ENCODE data around the gene GABRB2.
"Not testable (repeated sequence)": the region's sequence is repeated elsewhere in the genome, so short reads cannot be mapped to it uniquely, and the experiment has no call there.

The GABRB2 gene

DNA sequence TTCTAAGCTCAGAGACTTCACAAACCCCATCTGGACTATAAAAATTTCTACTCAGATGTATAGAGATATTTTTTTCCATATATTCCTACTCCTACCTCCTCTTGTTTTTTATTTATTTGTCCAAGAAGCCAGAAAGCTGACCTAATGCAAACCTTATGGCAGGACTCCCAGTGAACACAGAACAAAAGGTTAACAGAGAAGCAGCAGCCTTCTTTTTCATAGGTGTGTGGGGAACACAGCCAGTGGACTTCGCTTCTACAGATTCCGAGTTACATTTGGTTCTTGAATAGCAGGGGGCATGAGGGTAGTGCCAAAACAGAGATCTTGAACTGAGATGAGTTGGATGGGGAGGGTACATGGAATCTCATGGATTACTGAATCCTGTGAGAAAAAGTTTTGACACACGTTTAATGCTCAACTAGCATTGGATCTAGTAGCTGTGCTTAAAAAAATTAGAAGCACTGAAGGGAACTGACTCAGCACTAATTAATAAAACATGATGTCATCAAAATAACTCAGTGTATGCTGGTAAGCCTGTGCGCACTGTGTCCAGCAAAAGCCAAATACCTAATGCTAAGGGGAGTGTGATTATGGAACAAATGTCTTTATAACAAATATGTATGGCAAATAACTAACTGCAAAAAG lies 240.1 kb downstream of the GABRB2 start:
- no peak for DNase-seq (ENCODE audit: low read depth, low spot score)
- no peaks in the 10 kb centered on the region for H3K9me3 ChIP-seq (ENCODE audit: insufficient read depth, low read length)
- no peaks in the 10 kb centered on the region for H3K36me3 ChIP-seq (ENCODE audit: insufficient read depth, insufficient read length, low read length)
- no peak overlapping the region for H3K9ac ChIP-seq (ENCODE audit: insufficient read length, low read depth)
- H3K27me3 ChIP-seq (ENCODE audit: insufficient read depth, insufficient read length) = no peaks in the 10 kb centered on the region
- H3K4me3 ChIP-seq (ENCODE audit: insufficient read length, low read depth) = no peak overlapping the region
- no peak for TF ChIP-seq YY1 (IDR thresholded peaks at IDR 0.05; ENCODE audit: insufficient read depth, insufficient read length)
- no peak for TF ChIP-seq SUZ12 (IDR thresholded peaks at IDR 0.05; ENCODE audit: extremely low read depth, insufficient read depth, insufficient read length)
- no peak for TF ChIP-seq ZNF274 (IDR thresholded peaks at IDR 0.05; ENCODE audit: low read depth, low read length)
- H3K4me1 ChIP-seq (ENCODE audit: insufficient read depth, insufficient read length) = no peaks in the 10 kb centered on the region

DNA sequence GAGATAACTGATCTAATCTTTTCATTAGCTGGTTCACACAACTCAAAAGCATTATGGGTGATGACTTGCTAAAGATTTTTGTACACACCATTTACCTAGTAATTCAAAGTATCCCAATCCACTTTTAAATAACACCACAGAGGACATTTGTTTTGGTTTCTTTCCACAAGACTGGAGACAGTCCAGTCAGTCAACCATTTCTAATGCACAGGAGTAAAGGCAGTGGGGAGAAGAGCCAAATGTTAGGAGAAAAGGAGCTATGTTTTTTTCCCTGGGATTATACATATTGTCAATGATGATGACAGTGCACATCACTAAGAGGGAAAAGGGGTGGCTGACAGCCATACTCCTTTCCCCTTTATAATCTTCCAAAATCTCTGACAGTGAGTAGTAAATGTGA lies 240.9 kb downstream of the GABRB2 start:
- no peak for DNase-seq (ENCODE audit: low read depth, low spot score)
- Histone ChIP-seq H3K4me1 (ENCODE audit: insufficient read depth, insufficient read length) (no peaks in the 10 kb centered on the region), H3K36me3 (ENCODE audit: insufficient read depth, insufficient read length, low read length) (no peaks in the 10 kb centered on the region), H3K9ac (ENCODE audit: insufficient read length, low read depth) (no peak overlapping the region), H3K9me3 (ENCODE audit: insufficient read depth, low read length) (no peaks in the 10 kb centered on the region), H3K4me3 (ENCODE audit: insufficient read length, low read depth) (no peak overlapping the region), H3K27me3 (ENCODE audit: insufficient read depth, insufficient read length) (no peaks in the 10 kb centered on the region)
- TF ChIP-seq SUZ12 (IDR thresholded peaks at IDR 0.05; ENCODE audit: extremely low read depth, insufficient read depth, insufficient read length) (no peak), ZNF274 (IDR thresholded peaks at IDR 0.05; ENCODE audit: low read depth, low read length) (no peak), YY1 (IDR thresholded peaks at IDR 0.05; ENCODE audit: insufficient read depth, insufficient read length) (no peak)

DNA sequence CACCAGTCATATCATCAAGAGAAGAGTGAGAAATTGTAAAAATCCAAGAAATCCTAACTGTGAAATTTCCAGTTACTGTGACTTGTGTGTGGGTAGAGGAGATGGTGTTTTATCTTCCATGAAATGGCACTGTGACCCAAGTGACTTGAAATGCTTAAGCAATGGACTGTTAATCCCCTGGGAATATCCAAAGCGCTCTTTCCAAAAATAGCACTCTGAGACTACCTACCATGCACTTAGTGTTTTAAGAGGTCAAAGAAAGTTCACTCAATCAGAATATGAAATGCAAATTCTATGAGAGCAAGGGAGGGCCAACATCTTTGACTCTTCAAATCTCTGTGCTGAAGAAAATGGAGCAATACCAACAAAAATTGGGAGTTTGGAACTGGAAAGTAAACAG lies 244.0 kb downstream of the GABRB2 start:
- H3K4me1 ChIP-seq (ENCODE audit: insufficient read depth, insufficient read length) = no peaks in the 10 kb centered on the region
- no peak overlapping the region for H3K9ac ChIP-seq (ENCODE audit: insufficient read length, low read depth)
- no peaks in the 10 kb centered on the region for H3K9me3 ChIP-seq (ENCODE audit: insufficient read depth, low read length)
- no peak for DNase-seq (ENCODE audit: low read depth, low spot score)
- no peak overlapping the region for H3K4me3 ChIP-seq (ENCODE audit: insufficient read length, low read depth)
- H3K27me3 ChIP-seq (ENCODE audit: insufficient read depth, insufficient read length) = no peaks in the 10 kb centered on the region
- H3K36me3 ChIP-seq (ENCODE audit: insufficient read depth, insufficient read length, low read length) = no peaks in the 10 kb centered on the region
- TF ChIP-seq ZNF274 (IDR thresholded peaks at IDR 0.05; ENCODE audit: low read depth, low read length) (no peak), SUZ12 (IDR thresholded peaks at IDR 0.05; ENCODE audit: extremely low read depth, insufficient read depth, insufficient read length) (no peak), YY1 (IDR thresholded peaks at IDR 0.05; ENCODE audit: insufficient read depth, insufficient read length) (no peak)

DNA sequence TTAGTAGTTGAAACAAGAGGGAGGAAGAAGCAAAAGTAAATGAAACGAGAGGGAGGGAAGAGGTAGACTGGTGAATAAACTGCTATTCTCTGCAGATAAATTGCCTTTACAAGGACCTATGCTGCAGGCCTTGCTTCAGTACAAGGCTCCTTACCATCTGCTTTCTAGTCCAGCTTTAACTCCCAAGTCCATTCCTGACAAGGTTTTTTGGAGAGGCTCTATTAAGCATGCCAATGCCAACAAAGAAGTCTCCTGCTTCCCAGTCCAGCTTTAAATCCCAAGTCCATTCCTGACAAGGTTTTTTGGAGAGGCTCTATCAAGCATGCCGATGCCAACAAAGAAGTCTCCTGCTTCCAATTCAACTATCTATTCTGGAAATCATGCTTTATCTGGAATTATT lies 244.9 kb downstream of the GABRB2 start:
- no peak for DNase-seq (ENCODE audit: low read depth, low spot score)
- no peaks in the 10 kb centered on the region for H3K36me3 ChIP-seq (ENCODE audit: insufficient read depth, insufficient read length, low read length)
- no peak for TF ChIP-seq ZNF274 (IDR thresholded peaks at IDR 0.05; ENCODE audit: low read depth, low read length)
- TF ChIP-seq YY1 (IDR thresholded peaks at IDR 0.05; ENCODE audit: insufficient read depth, insufficient read length) = no peak
- TF ChIP-seq SUZ12 (IDR thresholded peaks at IDR 0.05; ENCODE audit: extremely low read depth, insufficient read depth, insufficient read length) = no peak
- H3K4me1 ChIP-seq (ENCODE audit: insufficient read depth, insufficient read length) = no peaks in the 10 kb centered on the region
- no peak overlapping the region for H3K9ac ChIP-seq (ENCODE audit: insufficient read length, low read depth)
- H3K4me3 ChIP-seq (ENCODE audit: insufficient read length, low read depth) = no peak overlapping the region
- H3K27me3 ChIP-seq (ENCODE audit: insufficient read depth, insufficient read length) = no peaks in the 10 kb centered on the region
- no peaks in the 10 kb centered on the region for H3K9me3 ChIP-seq (ENCODE audit: insufficient read depth, low read length)

DNA sequence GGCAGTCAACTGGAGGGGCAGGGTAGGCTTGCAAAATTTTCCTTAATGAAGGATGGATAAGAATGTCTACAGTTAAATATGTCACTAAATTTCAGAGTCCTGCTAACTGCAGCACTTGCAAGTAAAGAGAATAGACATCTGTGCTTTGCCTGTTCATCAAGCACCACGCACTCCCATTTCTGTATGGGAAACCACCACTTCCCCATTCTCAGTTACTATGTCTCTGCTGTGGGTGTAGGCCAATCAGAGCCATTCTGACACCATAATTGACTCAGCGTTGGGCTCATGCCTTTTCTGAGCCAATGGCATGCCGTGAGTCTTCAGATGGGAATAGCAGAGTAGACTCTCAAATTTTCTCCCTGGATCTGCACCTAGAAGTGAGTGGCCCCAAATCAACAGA lies 247.5 kb downstream of the GABRB2 start:
- H3K4me3 ChIP-seq (ENCODE audit: insufficient read length, low read depth) = no peak overlapping the region
- H3K9me3 ChIP-seq (ENCODE audit: insufficient read depth, low read length) = no peaks in the 10 kb centered on the region
- no peak for DNase-seq (ENCODE audit: low read depth, low spot score)
- TF ChIP-seq ZNF274 (IDR thresholded peaks at IDR 0.05; ENCODE audit: low read depth, low read length) (no peak), YY1 (IDR thresholded peaks at IDR 0.05; ENCODE audit: insufficient read depth, insufficient read length) (no peak), SUZ12 (IDR thresholded peaks at IDR 0.05; ENCODE audit: extremely low read depth, insufficient read depth, insufficient read length) (no peak)
- H3K9ac ChIP-seq (ENCODE audit: insufficient read length, low read depth) = no peak overlapping the region
- H3K4me1 ChIP-seq (ENCODE audit: insufficient read depth, insufficient read length) = no peaks in the 10 kb centered on the region
- no peaks in the 10 kb centered on the region for H3K36me3 ChIP-seq (ENCODE audit: insufficient read depth, insufficient read length, low read length)
- H3K27me3 ChIP-seq (ENCODE audit: insufficient read depth, insufficient read length) = no peaks in the 10 kb centered on the region

DNA sequence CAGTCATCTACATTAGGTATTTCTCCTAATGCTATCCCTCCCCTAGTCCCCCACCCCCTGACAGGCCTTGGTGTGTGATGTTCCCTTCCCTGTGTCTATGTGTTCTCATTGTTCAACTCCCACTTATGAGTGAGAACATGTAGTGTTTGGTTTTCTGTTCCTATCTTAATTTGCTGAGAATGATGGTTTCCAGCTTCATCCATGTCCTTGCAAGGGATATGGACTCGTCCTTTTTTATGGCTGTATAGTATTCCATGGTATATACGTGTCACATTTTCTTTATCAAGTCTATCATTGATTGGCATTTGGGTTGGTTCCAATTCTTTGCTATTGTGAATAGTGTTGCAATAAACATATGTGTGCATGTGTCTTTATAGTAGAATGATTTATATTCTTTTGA lies 249.1 kb downstream of the GABRB2 start:
- not testable (repeated sequence) for H3K4me1 ChIP-seq (ENCODE audit: insufficient read depth, insufficient read length); DNase-seq (ENCODE audit: low read depth, low spot score); H3K27me3 ChIP-seq (ENCODE audit: insufficient read depth, insufficient read length); H3K36me3 ChIP-seq (ENCODE audit: insufficient read depth, insufficient read length, low read length); H3K9ac ChIP-seq (ENCODE audit: insufficient read length, low read depth); H3K9me3 ChIP-seq (ENCODE audit: insufficient read depth, low read length); H3K4me3 ChIP-seq (ENCODE audit: insufficient read length, low read depth)

DNA sequence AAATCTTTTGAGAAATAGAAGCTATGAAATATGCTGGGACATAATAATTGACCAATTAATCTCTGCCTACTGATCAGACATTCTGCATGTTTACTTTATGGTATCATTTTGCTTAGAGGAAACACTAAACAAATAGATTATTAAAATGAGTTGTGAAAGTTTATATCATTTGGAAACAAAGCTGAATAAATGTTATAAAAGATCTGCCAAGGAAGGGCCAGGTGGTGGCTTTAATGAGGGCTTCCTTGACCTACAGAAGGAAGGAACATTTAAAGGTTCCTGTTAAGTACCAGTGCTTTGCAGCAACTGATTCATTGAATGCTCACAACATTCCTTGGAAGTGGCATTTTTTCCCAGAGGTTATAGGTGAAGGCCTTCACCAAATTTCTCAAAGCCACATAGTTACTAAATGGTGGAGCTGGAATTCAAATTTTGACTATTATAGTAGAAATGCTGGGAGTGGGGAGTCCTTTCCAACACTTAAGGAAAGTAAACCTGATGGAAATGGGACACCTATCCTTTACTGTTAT lies 250.7 kb downstream of the GABRB2 start:
- no peak for TF ChIP-seq YY1 (IDR thresholded peaks at IDR 0.05; ENCODE audit: insufficient read depth, insufficient read length)
- no peak for TF ChIP-seq ZNF274 (IDR thresholded peaks at IDR 0.05; ENCODE audit: low read depth, low read length)
- TF ChIP-seq SUZ12 (IDR thresholded peaks at IDR 0.05; ENCODE audit: extremely low read depth, insufficient read depth, insufficient read length) = no peak
- H3K4me1 ChIP-seq (ENCODE audit: insufficient read depth, insufficient read length) = no peaks in the 10 kb centered on the region
- H3K36me3 ChIP-seq (ENCODE audit: insufficient read depth, insufficient read length, low read length) = no peaks in the 10 kb centered on the region
- no peak overlapping the region for H3K9ac ChIP-seq (ENCODE audit: insufficient read length, low read depth)
- DNase-seq (ENCODE audit: low read depth, low spot score) = no peak
- H3K4me3 ChIP-seq (ENCODE audit: insufficient read length, low read depth) = no peak overlapping the region
- H3K27me3 ChIP-seq (ENCODE audit: insufficient read depth, insufficient read length) = no peaks in the 10 kb centered on the region
- no peaks in the 10 kb centered on the region for H3K9me3 ChIP-seq (ENCODE audit: insufficient read depth, low read length)

Data from NT2/D1 (cell line).